Ascending aorta (tissue), 2 donors: ENCODE data around the gene FOXF1. TPM values are rescaled to one million over a fixed set of nuclear protein-coding genes. Genes with fewer than 3 reads are reported as not detected.

Source experiments
- DNase-seq, 2 donors: peaks; one replicate each; pipeline ENCODE4 v3.0.0-alpha.2; 2019; ENCODE audit warnings: low spot score in 2 of 2
- H3K27ac ChIP-seq, 2 donors: fragments of 200-600 bp; sonication (generic); one replicate each; pipeline ENCODE4 v1.5.1; 2016 to 2017; ENCODE audit warnings: mild to moderate bottlenecking in 1 of 2
- H3K27me3 ChIP-seq: fragments of 200-600 bp; sonication (generic); one replicate; pipeline ENCODE4 v1.5.1; 2017
- H3K36me3 ChIP-seq, 2 donors: fragments of 200-600 bp; sonication (generic); one replicate each; pipeline ENCODE4 v1.5.1; 2016
- H3K4me1 ChIP-seq, 2 donors: fragments of 200-600 bp; sonication (generic); one replicate each; pipeline ENCODE4 v1.5.1; 2016 to 2017; ENCODE audit warnings: mild to moderate bottlenecking in 1 of 2
- H3K4me3 ChIP-seq, 2 donors: fragments of 200-600 bp; sonication (generic); one replicate each; pipeline ENCODE4 v1.5.1; 2016 to 2017; ENCODE audit warnings: mild to moderate bottlenecking in 1 of 2
- H3K9me3 ChIP-seq, 2 donors: fragments of 200-600 bp; sonication (generic); one replicate each; pipeline ENCODE4 v1.5.1; 2016
- CTCF ChIP-seq, 3 experiments: fragments of 200-600 bp in 2 of 3; fragments of 450-650 bp in 1 of 3; sonication (generic) in 2 of 3; IDR thresholded peaks; one replicate each; pipeline ENCODE4 v1.5.1; 2016 to 2019; ENCODE audit warnings: antibody characterized with exemption in 3 of 3, mild to moderate bottlenecking in 1 of 3, moderate library complexity in 1 of 3
- intact Hi-C: fragments of 100-400 bp; cut with DNase I; formaldehyde crosslinking; loops from one replicate; pipeline ENCODE4 v1.15.1; 2023
- total RNA-seq: library from RNA; depleted of rRNA; stranded (reverse); fragments of >200 nt; gene quantifications from one replicate; pipeline ENCODE4 v1.1.0, GENCODE V29; 2016

Gene FOXF1
- total RNA-seq, 1 donor from 2014 or later = 3.2 TPM

GRCh38 chr16:86466696-86467406 is 43.5 kb upstream of the FOXF1 start:
- no peak overlapping the region for H3K27ac ChIP-seq
- intact Hi-C loops = no loop called here
- no peaks in the 10 kb centered on the region for H3K4me1 ChIP-seq
- H3K4me3 ChIP-seq = no peak overlapping the region
- no peaks in the 10 kb centered on the region for H3K9me3 ChIP-seq
- TF ChIP-seq CTCF (IDR thresholded peaks at IDR 0.05) = no peak
- H3K27me3 ChIP-seq = no peaks in the 10 kb centered on the region
- H3K36me3 ChIP-seq = no peaks in the 10 kb centered on the region
- no peak for DNase-seq

- Histone ChIP-seq H3K4me3 (no peak overlapping the region), H3K4me1 (no peaks in the 10 kb centered on the region), H3K27me3 (no peaks in the 10 kb centered on the region), H3K9me3 (no peaks in the 10 kb centered on the region), H3K36me3 (no peaks in the 10 kb centered on the region), H3K27ac (no peak overlapping the region)
- DNase-seq = no peak
- no peak for TF ChIP-seq CTCF (IDR thresholded peaks at IDR 0.05)
- intact Hi-C loops = no loop called here
Observed at GRCh38 chr16:86467490-86467889, 42.8 kb upstream of the FOXF1 start.

- Histone ChIP-seq H3K9me3 (no peaks in the 10 kb centered on the region), H3K36me3 (no peaks in the 10 kb centered on the region), H3K27me3 (no peaks in the 10 kb centered on the region), H3K4me1 (no peaks in the 10 kb centered on the region), H3K27ac (no peak overlapping the region), H3K4me3 (no peak overlapping the region)
- DNase-seq = no peak
- no peak for TF ChIP-seq CTCF (IDR thresholded peaks at IDR 0.05)
- intact Hi-C loops = no loop called here
Observed at GRCh38 chr16:86470964-86471363, 39.4 kb upstream of the FOXF1 start.

- Histone ChIP-seq H3K27ac (no peak overlapping the region), H3K4me3 (no peak overlapping the region), H3K9me3 (no peaks in the 10 kb centered on the region), H3K36me3 (no peaks in the 10 kb centered on the region), H3K27me3 (no peaks in the 10 kb centered on the region), H3K4me1 (no peaks in the 10 kb centered on the region)
- intact Hi-C loops = no loop called here
- no peak for TF ChIP-seq CTCF (IDR thresholded peaks at IDR 0.05)
- no peak for DNase-seq
Observed at GRCh38 chr16:86471896-86472295, 38.4 kb upstream of the FOXF1 start.

GRCh38 chr16:86472366-86472765 is 38.0 kb upstream of the FOXF1 start:
- Histone ChIP-seq H3K27me3 (no peaks in the 10 kb centered on the region), H3K9me3 (no peaks in the 10 kb centered on the region), H3K4me1 (no peaks in the 10 kb centered on the region), H3K27ac (no peak overlapping the region), H3K4me3 (no peak overlapping the region), H3K36me3 (no peaks in the 10 kb centered on the region)
- intact Hi-C loops = no loop called here
- no peak for TF ChIP-seq CTCF (IDR thresholded peaks at IDR 0.05)
- no peak for DNase-seq
